Ascending aorta (tissue), 2 donors: ENCODE data around the gene PCK2. TPM values are rescaled to one million over a fixed set of nuclear protein-coding genes. Genes with fewer than 3 reads are reported as not detected.
"Not testable (repeated sequence)": the region's sequence is repeated elsewhere in the genome, so short reads cannot be mapped to it uniquely, and the experiment has no call there.

Experiments
- DNase-seq, 2 donors: peaks; one replicate each; pipeline ENCODE4 v3.0.0-alpha.2; 2019; ENCODE audit warnings: low spot score in 2 of 2
- H3K27ac ChIP-seq, 2 donors: fragments of 200-600 bp; sonication (generic); one replicate each; pipeline ENCODE4 v1.5.1; 2016 to 2017; ENCODE audit warnings: mild to moderate bottlenecking in 1 of 2
- H3K27me3 ChIP-seq: fragments of 200-600 bp; sonication (generic); one replicate; pipeline ENCODE4 v1.5.1; 2017
- H3K36me3 ChIP-seq, 2 donors: fragments of 200-600 bp; sonication (generic); one replicate each; pipeline ENCODE4 v1.5.1; 2016
- H3K4me1 ChIP-seq, 2 donors: fragments of 200-600 bp; sonication (generic); one replicate each; pipeline ENCODE4 v1.5.1; 2016 to 2017; ENCODE audit warnings: mild to moderate bottlenecking in 1 of 2
- H3K4me3 ChIP-seq, 2 donors: fragments of 200-600 bp; sonication (generic); one replicate each; pipeline ENCODE4 v1.5.1; 2016 to 2017; ENCODE audit warnings: mild to moderate bottlenecking in 1 of 2
- H3K9me3 ChIP-seq, 2 donors: fragments of 200-600 bp; sonication (generic); one replicate each; pipeline ENCODE4 v1.5.1; 2016
- intact Hi-C: fragments of 100-400 bp; cut with DNase I; formaldehyde crosslinking; loops from one replicate; pipeline ENCODE4 v1.15.1; 2023
- total RNA-seq: library from RNA; depleted of rRNA; stranded (reverse); fragments of >200 nt; gene quantifications from one replicate; pipeline ENCODE4 v1.1.0, GENCODE V29; 2016
- TF ChIP-seq, protein P1 (sequence below), 3 experiments: fragments of 200-600 bp in 2 of 3; fragments of 450-650 bp in 1 of 3; sonication (generic) in 2 of 3; IDR thresholded peaks; one replicate each; pipeline ENCODE4 v1.5.1; 2016 to 2019; ENCODE audit warnings: antibody characterized with exemption in 3 of 3, mild to moderate bottlenecking in 1 of 3, moderate library complexity in 1 of 3

Gene PCK2
- total RNA-seq, 1 donor from 2014 or later: 26.1 TPM

- DNase-seq: no peak
- Histone ChIP-seq H3K9me3 (no peaks in the 10 kb centered on the region), H3K36me3 (peaks cover 10 to 18% of the 10 kb centered on the region in 2 donors), H3K27ac (no peak overlapping the region), H3K27me3 (no peaks in the 10 kb centered on the region), H3K4me3 (no peak overlapping the region), H3K4me1 (no peaks in the 10 kb centered on the region)
- intact Hi-C loops: no loop called here
- TF ChIP-seq, protein P1, sequence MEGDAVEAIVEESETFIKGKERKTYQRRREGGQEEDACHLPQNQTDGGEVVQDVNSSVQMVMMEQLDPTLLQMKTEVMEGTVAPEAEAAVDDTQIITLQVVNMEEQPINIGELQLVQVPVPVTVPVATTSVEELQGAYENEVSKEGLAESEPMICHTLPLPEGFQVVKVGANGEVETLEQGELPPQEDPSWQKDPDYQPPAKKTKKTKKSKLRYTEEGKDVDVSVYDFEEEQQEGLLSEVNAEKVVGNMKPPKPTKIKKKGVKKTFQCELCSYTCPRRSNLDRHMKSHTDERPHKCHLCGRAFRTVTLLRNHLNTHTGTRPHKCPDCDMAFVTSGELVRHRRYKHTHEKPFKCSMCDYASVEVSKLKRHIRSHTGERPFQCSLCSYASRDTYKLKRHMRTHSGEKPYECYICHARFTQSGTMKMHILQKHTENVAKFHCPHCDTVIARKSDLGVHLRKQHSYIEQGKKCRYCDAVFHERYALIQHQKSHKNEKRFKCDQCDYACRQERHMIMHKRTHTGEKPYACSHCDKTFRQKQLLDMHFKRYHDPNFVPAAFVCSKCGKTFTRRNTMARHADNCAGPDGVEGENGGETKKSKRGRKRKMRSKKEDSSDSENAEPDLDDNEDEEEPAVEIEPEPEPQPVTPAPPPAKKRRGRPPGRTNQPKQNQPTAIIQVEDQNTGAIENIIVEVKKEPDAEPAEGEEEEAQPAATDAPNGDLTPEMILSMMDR (IDR thresholded peaks at IDR 0.05): no peak
These were observed 9.3 kb downstream of the PCK2 start for GRCh38 chr14:24103451-24103850.

DNA sequence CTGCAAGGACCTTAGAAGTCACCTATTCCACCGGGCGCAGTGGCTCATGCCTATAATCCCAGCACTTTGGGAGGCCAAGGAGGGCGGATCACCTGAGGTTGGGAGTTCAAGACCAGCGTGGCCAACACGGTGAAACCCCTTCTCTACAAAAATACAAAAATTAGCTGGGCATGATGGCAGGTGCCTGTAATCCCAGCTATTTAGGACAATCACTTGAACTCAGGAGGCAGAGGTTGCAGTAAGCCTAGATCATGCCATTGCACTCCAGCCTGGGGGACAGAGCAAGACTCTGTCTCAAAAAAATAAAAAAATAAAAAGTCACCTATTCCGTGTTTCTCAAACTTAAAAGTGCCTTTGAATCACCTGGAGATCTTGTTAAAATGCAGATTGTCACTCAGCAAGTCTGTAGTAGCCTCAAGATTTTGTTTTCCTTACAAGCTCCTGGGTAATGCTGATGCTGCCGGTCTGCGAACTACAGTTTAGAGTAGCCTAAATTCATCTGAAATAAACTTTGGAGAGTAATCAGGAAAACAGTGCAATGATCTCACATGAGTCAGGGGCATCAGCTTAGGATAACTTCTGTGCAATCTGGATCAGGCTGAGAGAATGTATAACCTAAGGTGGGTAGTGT is 11.6 kb downstream of the PCK2 start:
- DNase-seq, H3K4me3 ChIP-seq, H3K9me3 ChIP-seq, H3K27ac ChIP-seq, intact Hi-C loops, H3K27me3 ChIP-seq, H3K4me1 ChIP-seq: not testable (repeated sequence)
- peaks cover 6 to 13% of the 10 kb centered on the region in 2 donors for H3K36me3 ChIP-seq

GRCh38 chr14:24106672-24107271 is 12.7 kb downstream of the PCK2 start:
- TF ChIP-seq, protein P1 (IDR thresholded peaks at IDR 0.05): no peak
- H3K4me1 ChIP-seq: peaks cover 0 to 4% of the 10 kb centered on the region in 2 donors
- no peak for DNase-seq
- H3K9me3 ChIP-seq: no peaks in the 10 kb centered on the region
- H3K27me3 ChIP-seq: no peaks in the 10 kb centered on the region
- intact Hi-C loops: no loop called here
- no peak overlapping the region for H3K4me3 ChIP-seq
- peaks cover 4 to 13% of the 10 kb centered on the region in 2 donors for H3K36me3 ChIP-seq
- H3K27ac ChIP-seq: no peak overlapping the region

- H3K36me3 ChIP-seq: peaks cover 4% of the 10 kb centered on the region in 2 donors
- TF ChIP-seq, protein P1 (IDR thresholded peaks at IDR 0.05): no peak
- H3K4me1 ChIP-seq: peaks cover 0 to 6% of the 10 kb centered on the region in 2 donors
- no peak for DNase-seq
- no peaks in the 10 kb centered on the region for H3K27me3 ChIP-seq
- H3K9me3 ChIP-seq: no peaks in the 10 kb centered on the region
- H3K4me3 ChIP-seq: no peak overlapping the region
- intact Hi-C loops: loop anchor here (1.0 kb wide), 2 partner anchors 14 to 50 kb away; partner anchors contain the start of gene PCK2
- no peak overlapping the region for H3K27ac ChIP-seq
These were observed 14.3 kb downstream of the PCK2 start for GRCh38 chr14:24108336-24108874.

DNA sequence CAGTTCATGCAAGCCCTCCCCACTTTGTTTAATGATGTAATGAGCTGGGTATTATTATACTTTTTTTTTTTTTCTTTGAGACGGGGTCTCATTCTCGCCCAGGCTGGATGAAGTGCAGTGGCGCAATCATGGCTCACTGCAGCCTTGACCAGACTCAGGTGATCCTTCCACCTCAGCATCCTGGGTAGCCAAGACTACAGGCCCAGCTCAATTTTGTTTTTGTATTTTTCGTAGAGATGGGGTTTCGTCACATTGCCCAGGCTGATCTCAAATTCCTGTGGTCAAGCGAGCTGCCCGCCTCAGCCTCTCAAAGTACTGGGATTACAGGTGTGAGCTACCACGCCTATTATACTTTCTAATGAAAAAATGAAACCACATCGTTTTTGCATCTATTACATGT is 15.9 kb downstream of the PCK2 start:
- H3K27ac ChIP-seq: no peak overlapping the region
- no peaks in the 10 kb centered on the region for H3K27me3 ChIP-seq
- DNase-seq: no peak
- H3K9me3 ChIP-seq: no peaks in the 10 kb centered on the region
- H3K36me3 ChIP-seq: no peaks in the 10 kb centered on the region
- TF ChIP-seq, protein P1 (IDR thresholded peaks at IDR 0.05): no peak
- no peak overlapping the region for H3K4me3 ChIP-seq
- peaks cover 0 to 6% of the 10 kb centered on the region in 2 donors for H3K4me1 ChIP-seq
- intact Hi-C loops: loop anchor here (10.0 kb wide), 2 partner anchors 255 to 635 kb away; partner anchors contain the start of gene NFATC4

- intact Hi-C loops: loop anchor here (10.0 kb wide), 2 partner anchors 254 to 636 kb away; partner anchors contain the start of gene NFATC4
These were observed 16.4 kb downstream of the PCK2 start for GRCh38 chr14:24110523-24110922.

More at GRCh38 chr14:24110523-24110922, 16.4 kb downstream of the PCK2 start:
- no peaks in the 10 kb centered on the region for H3K9me3 ChIP-seq
- peaks cover 2 to 8% of the 10 kb centered on the region in 2 donors for H3K4me1 ChIP-seq
- DNase-seq: no peak
- H3K27ac ChIP-seq: no peak overlapping the region
- H3K36me3 ChIP-seq: no peaks in the 10 kb centered on the region
- TF ChIP-seq, protein P1 (IDR thresholded peaks at IDR 0.05): no peak
- no peaks in the 10 kb centered on the region for H3K27me3 ChIP-seq
- no peak overlapping the region for H3K4me3 ChIP-seq
